ENCODE data around the gene LAMB4.

Gene LAMB4

GRCh38 chr7:108130261-108130660 is at the start of gene LAMB4:
TSS of gene LAMB4 (minus strand) at chr7:108130361. CDS start at chr7:108123164, 7,197 bp downstream.
- no peak for DNase-seq (ENCODE audit: low spot score)

GRCh38 chr7:108178398-108178797 is 48.2 kb upstream of the LAMB4 start:
- no peak for DNase-seq (ENCODE audit: low spot score)

GRCh38 chr7:108171164-108171563 is 41.0 kb upstream of the LAMB4 start:
- DNase-seq (ENCODE audit: low spot score): no peak

- DNase-seq (ENCODE audit: low spot score): no peak
Observed at GRCh38 chr7:108170251-108170650, 40.1 kb upstream of the LAMB4 start.

- no peak for DNase-seq (ENCODE audit: low spot score)
Observed at GRCh38 chr7:108167460-108167859, 37.3 kb upstream of the LAMB4 start.

GRCh38 chr7:108166687-108167086 is 36.5 kb upstream of the LAMB4 start:
- no peak for DNase-seq (ENCODE audit: low spot score)

- DNase-seq (ENCODE audit: low spot score): no peak
Observed at GRCh38 chr7:108165723-108166122, 35.6 kb upstream of the LAMB4 start.

GRCh38 chr7:108164946-108165345 is 34.8 kb upstream of the LAMB4 start:
- DNase-seq (ENCODE audit: low spot score): no peak

GRCh38 chr7:108164342-108164741 is 34.2 kb upstream of the LAMB4 start:
- DNase-seq (ENCODE audit: low spot score): no peak

GRCh38 chr7:108158776-108159175 is 28.6 kb upstream of the LAMB4 start:
- DNase-seq (ENCODE audit: low spot score): no peak

- DNase-seq (ENCODE audit: low spot score): no peak
Observed at GRCh38 chr7:108157606-108158335, 27.6 kb upstream of the LAMB4 start.

- no peak for DNase-seq (ENCODE audit: low spot score)
Observed at GRCh38 chr7:108156897-108157605, 26.9 kb upstream of the LAMB4 start.

- DNase-seq (ENCODE audit: low spot score): no peak
Observed at GRCh38 chr7:108152198-108152597, 22.0 kb upstream of the LAMB4 start.

- no peak for DNase-seq (ENCODE audit: low spot score)
Observed at GRCh38 chr7:108149908-108150307, 19.7 kb upstream of the LAMB4 start.

GRCh38 chr7:108149119-108149518 is 19.0 kb upstream of the LAMB4 start:
- DNase-seq (ENCODE audit: low spot score): no peak

- DNase-seq (ENCODE audit: low spot score): no peak
Observed at GRCh38 chr7:108147031-108147563, 16.9 kb upstream of the LAMB4 start.

GRCh38 chr7:108146070-108146842 is 16.1 kb upstream of the LAMB4 start:
- peak; percentile 83 for DNase-seq (ENCODE audit: low spot score)

GRCh38 chr7:108145401-108145800 is 15.2 kb upstream of the LAMB4 start:
- DNase-seq (ENCODE audit: low spot score): no peak

GRCh38 chr7:108144931-108145330 is 14.8 kb upstream of the LAMB4 start:
- DNase-seq (ENCODE audit: low spot score): no peak

- DNase-seq (ENCODE audit: low spot score): no peak
Observed at GRCh38 chr7:108143658-108144420, 13.7 kb upstream of the LAMB4 start.

- no peak for DNase-seq (ENCODE audit: low spot score)
Observed at GRCh38 chr7:108142675-108143259, 12.6 kb upstream of the LAMB4 start.
